ENCODE results near the gene ADD2. TPM values are rescaled to one million over a fixed set of nuclear protein-coding genes. Genes with fewer than 3 reads are reported as not detected.

The ADD2 gene
- total and polyA plus RNA-seq, 4 donors = 0.08 to 156 (median 0.16) TPM; not detected in 1

- H3K9me3 ChIP-seq (ENCODE audit: control insufficient read depth in 4 of 4, low read length in 3 of 4) = no peaks in the 10 kb centered on the region
- DNase-seq (ENCODE audit: low spot score) = peak; percentile 56
- H3K27ac ChIP-seq (ENCODE audit: low read depth in 1 of 2, low read length in 2 of 2) = no peak overlapping the region
- H3K36me3 ChIP-seq (ENCODE audit: control insufficient read depth in 4 of 4, insufficient read depth in 3 of 4, low read depth in 1 of 4, low read length in 3 of 4) = no peaks in the 10 kb centered on the region
- H3K9ac ChIP-seq (ENCODE audit: low read depth in 1 of 2, low read length in 2 of 2) = no peak overlapping the region
- H3K4me3 ChIP-seq (ENCODE audit: low read depth in 1 of 3, low read length in 3 of 3) = no peak overlapping the region
- H3K27me3 ChIP-seq (ENCODE audit: control insufficient read depth in 4 of 4, insufficient read depth in 4 of 4, low read length in 3 of 4) = peaks cover 0 to 6% (median 2%) of the 10 kb centered on the region in 4 donors
- TF ChIP-seq YY1 (IDR thresholded peaks at IDR 0.05) = no peak
- TF ChIP-seq ZBTB33 (IDR thresholded peaks at IDR 0.05) = no peak
- TF ChIP-seq TAF1 (conservative IDR thresholded peaks at IDR 0.05) = no peak
- no peak for TF ChIP-seq CTCF (IDR thresholded peaks at IDR 0.05; ENCODE audit: low read depth, low read length, missing input control)
- TF ChIP-seq HNF4G (IDR thresholded peaks at IDR 0.05) = no peak
- no peak for TF ChIP-seq RAD21 (IDR thresholded peaks at IDR 0.05)
- no peak for TF ChIP-seq REST (IDR thresholded peaks at IDR 0.05)
- no peak for TF ChIP-seq EGR1 (IDR thresholded peaks at IDR 0.05; ENCODE audit: low read depth in 2 of 2)
- TF ChIP-seq FOXA2 (IDR thresholded peaks at IDR 0.05) = no peak
- TF ChIP-seq FOXA1 (IDR thresholded peaks at IDR 0.05) = no peak
- H3K4me1 ChIP-seq (ENCODE audit: control insufficient read depth in 4 of 4, insufficient read depth in 4 of 4, low read length in 3 of 4) = no peaks in the 10 kb centered on the region
- WGBS = 72% methylated on average over 7 of the region's 7 CpGs
Observed at GRCh38 chr2:70716131-70716743, 51.8 kb downstream of the ADD2 start.

GRCh38 chr2:70715071-70715985 lies 52.7 kb downstream of the ADD2 start:
- Histone ChIP-seq H3K4me3 (ENCODE audit: low read depth in 1 of 3, low read length in 3 of 3) (no peak overlapping the region), H3K9ac (ENCODE audit: low read depth in 1 of 2, low read length in 2 of 2) (no peak overlapping the region), H3K27ac (ENCODE audit: low read depth in 1 of 2, low read length in 2 of 2) (no peak overlapping the region), H3K4me1 (ENCODE audit: control insufficient read depth in 4 of 4, insufficient read depth in 4 of 4, low read length in 3 of 4) (no peaks in the 10 kb centered on the region), H3K9me3 (ENCODE audit: control insufficient read depth in 4 of 4, low read length in 3 of 4) (no peaks in the 10 kb centered on the region), H3K27me3 (ENCODE audit: control insufficient read depth in 4 of 4, insufficient read depth in 4 of 4, low read length in 3 of 4) (peaks cover 0 to 6% (median 0%) of the 10 kb centered on the region in 4 donors), H3K36me3 (ENCODE audit: control insufficient read depth in 4 of 4, insufficient read depth in 3 of 4, low read depth in 1 of 4, low read length in 3 of 4) (no peaks in the 10 kb centered on the region)
- DNase-seq (ENCODE audit: low spot score) = no peak
- WGBS = 74% methylated on average over 7 of the region's 7 CpGs
- TF ChIP-seq ATF3 (IDR thresholded peaks at IDR 0.05) = no peak
- TF ChIP-seq TAF1 (conservative IDR thresholded peaks at IDR 0.05) = no peak
- no peak for TF ChIP-seq JUND (IDR thresholded peaks at IDR 0.05)
- TF ChIP-seq FOXA2 (IDR thresholded peaks at IDR 0.05) = no peak
- no peak for TF ChIP-seq NR2F2 (IDR thresholded peaks at IDR 0.05)
- TF ChIP-seq GABPA (IDR thresholded peaks at IDR 0.05 in 1 of 2, conservative IDR thresholded peaks at IDR 0.05 in 1 of 2) = no peak
- no peak for TF ChIP-seq REST (IDR thresholded peaks at IDR 0.05)
- TF ChIP-seq FOXA1 (IDR thresholded peaks at IDR 0.05) = no peak
- no peak for TF ChIP-seq EGR1 (IDR thresholded peaks at IDR 0.05; ENCODE audit: low read depth in 2 of 2)
- TF ChIP-seq MAX (IDR thresholded peaks at IDR 0.05) = no peak
- TF ChIP-seq SP1 (IDR thresholded peaks at IDR 0.05) = no peak
- TF ChIP-seq HNF4G (IDR thresholded peaks at IDR 0.05) = no peak
- TF ChIP-seq RAD21 (IDR thresholded peaks at IDR 0.05) = no peak

All from liver (tissue), 9 donors.